GM21576 (cell line): ENCODE data around the gene HPCA.

Experiments used
- ATAC-seq: cut with Tn5 transposase; IDR thresholded peaks from one replicate; pipeline ENCODE4 v1.9.1; 2021; ENCODE audit warnings: mild to moderate bottlenecking, moderate library complexity; ENCODE audit not compliant: unreplicated experiment

The HPCA gene

DNA sequence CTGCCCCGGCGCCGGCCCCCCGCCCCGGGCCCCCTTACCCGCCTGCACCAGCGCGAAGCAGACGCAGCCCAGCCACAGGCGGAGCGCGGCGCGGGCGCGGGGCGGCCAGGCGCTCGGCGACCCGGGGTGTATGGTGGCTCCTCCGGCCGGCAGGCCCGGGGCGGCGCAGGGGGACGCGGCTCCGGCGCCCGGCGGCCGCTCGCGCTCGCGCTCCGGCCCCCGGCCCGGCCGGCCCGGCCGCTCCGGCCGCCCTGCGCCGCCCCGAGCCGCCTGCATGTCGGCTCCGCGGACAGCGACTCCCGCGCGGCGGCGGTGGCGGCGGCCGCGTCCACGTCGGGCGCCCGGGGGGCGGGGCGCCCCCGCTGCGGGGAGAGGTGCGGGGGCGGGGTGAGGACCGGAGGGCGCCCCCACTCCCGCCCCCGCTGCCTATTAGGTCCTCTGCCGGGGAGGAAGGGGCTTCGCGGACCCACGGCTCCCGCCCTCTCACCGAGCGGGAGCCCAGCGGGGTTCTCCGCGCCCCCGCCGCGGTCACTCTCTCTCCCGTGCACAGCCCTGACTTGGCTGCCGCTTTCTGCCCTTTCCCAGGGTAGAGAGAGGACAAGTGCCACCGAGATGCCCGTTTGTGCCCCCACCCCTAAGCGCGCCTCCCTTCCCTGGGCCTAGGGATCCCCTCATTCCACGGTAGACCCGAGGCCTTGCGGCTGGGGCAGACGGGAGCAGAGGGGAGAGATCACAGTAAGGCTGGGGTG, 15.5 kb upstream of the HPCA start, which contains the start of gene FNDC5:
TSS of gene FNDC5 (minus strand) at position 298 of the 749 bp plus-strand sequence.
- no peak for ATAC-seq

DNA sequence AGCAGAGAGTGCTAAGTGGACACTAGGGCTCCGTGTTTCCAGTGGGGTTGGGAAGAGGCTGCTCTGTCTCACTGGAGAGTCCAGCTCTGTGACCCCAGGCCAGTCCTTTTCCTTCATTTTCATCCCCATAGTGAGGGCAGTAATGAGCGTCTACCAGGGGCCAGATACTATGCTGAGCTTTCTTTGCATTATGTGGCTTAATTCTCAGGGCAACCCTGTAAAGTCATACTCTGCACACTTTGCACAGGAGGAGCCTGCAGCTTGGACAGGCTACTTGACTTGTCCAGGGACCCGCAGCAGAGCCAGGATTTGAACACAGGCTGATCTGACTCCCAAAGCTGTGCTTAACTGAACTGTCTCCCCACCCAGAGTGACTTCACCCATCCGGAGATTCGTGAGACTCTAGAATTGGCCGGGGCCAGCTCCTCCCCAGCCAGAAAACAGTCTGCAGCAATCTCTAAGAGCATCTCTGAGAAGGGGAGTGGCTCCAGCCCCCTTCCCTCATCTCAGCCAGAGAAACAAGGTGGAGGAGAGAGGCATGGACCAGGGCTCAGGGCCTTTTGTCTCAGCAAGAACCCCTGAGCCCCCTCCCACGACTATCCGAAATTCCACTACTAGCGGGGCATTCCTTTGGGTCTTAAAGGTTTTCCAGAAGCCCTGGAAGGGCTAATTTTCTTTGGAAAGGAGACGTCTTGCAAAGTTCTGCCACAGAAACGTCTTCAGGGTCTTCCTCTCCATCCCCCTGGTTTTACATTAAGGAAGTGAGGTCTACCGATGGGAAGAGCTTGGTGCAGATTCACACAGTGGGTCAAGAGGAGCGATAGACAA, 14.7 kb upstream of the HPCA start:
- ATAC-seq, result no peak

GRCh38 chr1:32872192-32872460, 14.2 kb upstream of the HPCA start:
- ATAC-seq, result no peak

GRCh38 chr1:32873484-32873883, 12.8 kb upstream of the HPCA start:
- no peak for ATAC-seq

- ATAC-seq, result no peak
Measured at GRCh38 chr1:32874860-32875752, 11.2 kb upstream of the HPCA start.

GRCh38 chr1:32876341-32877210, 9.7 kb upstream of the HPCA start:
- ATAC-seq, result no peak

- no peak for ATAC-seq
Measured at GRCh38 chr1:32877211-32878110, 8.8 kb upstream of the HPCA start.

DNA sequence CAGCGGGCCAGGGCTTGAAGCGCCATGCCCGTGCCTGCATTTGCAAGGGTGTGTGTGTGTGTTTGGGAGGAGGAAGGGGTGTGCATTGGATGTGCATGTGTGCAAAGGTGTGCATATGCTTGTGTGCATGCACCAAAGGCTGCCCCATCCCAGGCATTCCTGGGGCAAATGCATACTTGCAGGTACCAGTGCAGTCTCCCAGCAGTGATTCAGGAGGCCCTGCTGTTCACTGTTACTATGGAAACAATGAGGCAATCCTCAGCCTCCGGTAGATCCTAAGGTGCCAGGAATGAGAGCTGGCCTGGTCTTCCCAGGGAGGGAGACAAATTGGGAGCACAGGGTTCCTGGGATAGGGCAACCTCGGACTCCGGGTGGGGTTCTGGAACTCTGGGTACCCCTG, 8.1 kb upstream of the HPCA start:
- ATAC-seq, result no peak

DNA sequence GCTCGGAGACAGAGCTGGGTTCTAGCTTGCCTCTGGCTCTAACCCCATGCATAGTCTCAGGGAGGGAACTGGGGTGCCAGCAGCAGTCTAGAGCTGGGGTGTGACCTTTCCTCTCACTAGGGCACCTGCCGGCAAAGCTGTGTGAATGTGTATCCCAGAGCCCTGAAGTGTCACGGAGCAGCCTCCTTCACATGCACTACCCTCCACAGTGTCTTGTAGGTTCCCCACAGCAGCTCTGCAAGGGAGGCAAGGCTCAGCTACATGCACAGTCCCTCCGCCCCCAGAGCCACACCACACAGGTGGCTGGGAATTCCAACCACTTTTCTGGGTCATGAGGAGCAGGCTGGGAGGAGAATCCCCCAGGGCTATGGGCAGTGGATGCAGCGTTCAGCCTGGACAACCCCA, 7.7 kb upstream of the HPCA start:
- no peak for ATAC-seq

- ATAC-seq, result no peak
Measured at GRCh38 chr1:32881291-32881690, 5.0 kb upstream of the HPCA start.

- no peak for ATAC-seq
Measured at GRCh38 chr1:32881871-32882850, 4.1 kb upstream of the HPCA start.

- no peak for ATAC-seq
Measured at GRCh38 chr1:32883338-32884031, 2.8 kb upstream of the HPCA start.

- no peak for ATAC-seq
Measured at GRCh38 chr1:32884032-32884372, 2.3 kb upstream of the HPCA start.

DNA sequence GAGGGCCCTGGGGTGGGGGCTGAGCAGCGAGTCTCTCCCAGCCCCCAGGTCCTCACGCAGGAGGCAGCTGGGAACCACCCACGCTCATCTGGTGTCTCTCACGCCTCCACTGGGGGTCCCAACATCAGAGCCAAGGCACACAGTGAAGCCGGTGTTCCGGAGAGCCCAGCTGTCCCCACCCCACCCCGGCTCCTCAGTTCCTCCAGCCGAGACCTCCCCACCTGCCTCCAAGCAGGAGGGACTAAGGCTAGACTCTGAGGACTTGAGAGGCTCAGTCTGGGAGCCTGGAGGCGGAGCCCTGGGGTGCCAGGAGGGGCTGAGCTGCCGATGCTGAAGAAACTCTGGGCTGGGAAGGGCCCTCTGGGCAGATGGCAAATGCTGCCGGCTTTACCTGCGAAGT, 1.6 kb upstream of the HPCA start:
- ATAC-seq, result no peak

- no peak for ATAC-seq
Measured at GRCh38 chr1:32885676-32886003, 651 bp upstream of the HPCA start.

- ATAC-seq, result no peak
Measured at GRCh38 chr1:32886828-32887414, 630 bp downstream of the HPCA start.

DNA sequence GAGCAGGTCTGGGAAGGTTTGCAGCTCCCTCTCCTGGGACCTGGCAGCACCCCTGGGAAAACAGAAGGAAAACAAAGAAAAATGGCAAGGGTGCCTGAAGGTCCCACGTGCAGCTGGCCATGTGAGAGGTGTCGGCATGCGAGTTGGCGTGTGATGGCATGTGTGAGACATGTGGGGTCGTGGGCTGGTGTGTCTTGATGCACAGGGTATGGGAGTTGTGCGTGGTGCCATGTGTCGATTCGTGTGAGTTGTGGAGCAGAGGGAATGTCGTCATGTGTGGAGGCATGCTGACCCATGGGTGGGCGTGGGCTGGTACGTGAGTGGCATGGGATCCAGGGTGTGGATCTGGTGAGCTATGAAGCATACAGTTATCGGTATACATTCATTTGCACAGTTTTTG, 1.3 kb downstream of the HPCA start:
- ATAC-seq, result no peak

DNA sequence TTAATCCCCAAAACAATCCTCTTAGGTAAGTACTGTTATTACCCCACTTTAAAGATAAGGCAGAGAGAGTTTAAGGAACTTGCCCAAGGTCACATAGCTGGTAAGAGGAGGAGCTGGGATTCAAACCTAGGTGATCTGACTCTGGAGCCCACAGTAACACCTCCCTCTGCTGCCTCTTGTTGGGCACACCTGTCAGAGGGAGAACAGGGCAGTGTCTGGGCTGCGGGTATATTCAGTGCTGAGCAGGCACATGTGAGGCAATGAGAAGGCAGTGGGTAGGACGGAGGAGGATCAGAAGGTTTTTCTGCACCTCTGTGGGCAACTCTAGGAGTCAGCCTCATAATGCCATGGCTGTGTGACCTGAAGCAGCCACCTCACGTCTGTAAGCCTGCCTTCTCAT, 1.8 kb downstream of the HPCA start:
- ATAC-seq, result no peak
